CD4-positive, alpha-beta memory T cell (primary cell): ENCODE measurements around the gene ROPN1. TPM values are rescaled to one million over a fixed set of nuclear protein-coding genes. Genes with fewer than 3 reads are reported as not detected.
"Not testable (repeated sequence)": the region's sequence is repeated elsewhere in the genome, so short reads cannot be mapped to it uniquely, and the experiment has no call there.

Experiments used
- CTCF ChIA-PET: fragments of 350-600 bp; sonication (Branson Sonifier 250); formaldehyde crosslinking; loops from one replicate; lab custom pipeline; 2021; ENCODE audit warnings: inconsistent platforms; ENCODE audit not compliant: partially characterized antibody; lab: Charles Lee
- POLR2A ChIA-PET: fragments of 350-600 bp; sonication (Branson Sonifier 250); formaldehyde crosslinking; loops from one replicate; lab custom pipeline; 2021; ENCODE audit not compliant: partially characterized antibody; lab: Charles Lee
- DNase-seq, 5 donors: peaks; one replicate each; pipeline versions ENCODE4 v3.0.0 to v3.0.0-alpha.2; 2020 to 2022; ENCODE audit warnings: mixed read lengths in 1 of 5
- H3K27ac ChIP-seq: one replicate; pipeline ENCODE4 v1.7.0; 2013; ENCODE audit warnings: low read depth, low read length
- H3K27me3 ChIP-seq: 2 replicates; pipeline ENCODE4 v1.7.0; 2013; ENCODE audit warnings: mild to moderate bottlenecking, low read length, moderate library complexity; ENCODE audit not compliant: insufficient read depth
- H3K36me3 ChIP-seq: 2 replicates; pipeline ENCODE4 v1.7.0; 2013; ENCODE audit warnings: mild to moderate bottlenecking, low read length, moderate library complexity; ENCODE audit not compliant: insufficient read depth
- H3K4me1 ChIP-seq: 2 replicates; pipeline ENCODE4 v1.7.0; 2013; ENCODE audit warnings: mild to moderate bottlenecking, low read length, moderate library complexity; ENCODE audit not compliant: insufficient read depth
- H3K4me3 ChIP-seq, 2 donors: one replicate each; pipeline ENCODE4 v1.7.0; 2013; ENCODE audit warnings: low read length in 2 of 2, mild to moderate bottlenecking in 1 of 2
- H3K9me3 ChIP-seq, 2 donors: one replicate each; pipeline ENCODE4 v1.7.0; 2013; ENCODE audit warnings: low read length in 2 of 2, control low read depth in 1 of 2; ENCODE audit not compliant: control insufficient read depth in 1 of 2
- H3K27ac Mint-ChIP-seq, 7 donors: one replicate each; pipeline ENCODE4 v1.8.0; 2020 to 2021; ENCODE audit warnings: mixed read lengths in 7 of 7, mild to moderate bottlenecking in 6 of 7, inconsistent platforms in 3 of 7, moderate library complexity in 3 of 7
- H3K27me3 Mint-ChIP-seq, 2 donors: one replicate each; pipeline ENCODE4 v1.8.0; 2020 to 2021; ENCODE audit warnings: mixed read lengths in 2 of 2
- H3K36me3 Mint-ChIP-seq, 2 donors: one replicate each; pipeline ENCODE4 v1.8.0; 2020 to 2021; ENCODE audit warnings: mixed read lengths in 2 of 2, inconsistent platforms in 1 of 2, mild to moderate bottlenecking in 1 of 2
- H3K4me1 Mint-ChIP-seq, 4 donors: one replicate each; pipeline ENCODE4 v1.8.0; 2020 to 2021; ENCODE audit warnings: mixed read lengths in 4 of 4, mild to moderate bottlenecking in 1 of 4
- H3K4me3 Mint-ChIP-seq, 8 donors: one replicate each; pipeline ENCODE4 v1.8.0; 2020 to 2021; ENCODE audit warnings: mixed read lengths in 8 of 8, mild to moderate bottlenecking in 7 of 8, moderate library complexity in 6 of 8, inconsistent platforms in 3 of 8
- H3K9me3 Mint-ChIP-seq, 8 donors: one replicate each; pipeline ENCODE4 v1.8.0; 2020 to 2021; ENCODE audit warnings: mixed read lengths in 8 of 8, mild to moderate bottlenecking in 5 of 8, inconsistent platforms in 3 of 8, moderate library complexity in 1 of 8
- intact Hi-C: fragments of 100-400 bp; cut with micrococcal nuclease; formaldehyde crosslinking; loops from one replicate; pipeline ENCODE4 v1.15.1; 2023
- polyA plus RNA-seq, 2 donors: library from polyadenylated mRNA; unstranded; fragments of 300-500 nt; fragmentation: Illumina TruSeq; gene quantifications; one replicate each; pipeline ENCODE4 v1.2.3, GENCODE V29; 2021
- total RNA-seq, 2 experiments: library from RNA; stranded (reverse); gene quantifications; one replicate each; pipeline ENCODE4 v1.2.3, GENCODE V29; 2021

The ROPN1 gene
- total RNA-seq (not detected), polyA plus RNA-seq (not detected)

DNA sequence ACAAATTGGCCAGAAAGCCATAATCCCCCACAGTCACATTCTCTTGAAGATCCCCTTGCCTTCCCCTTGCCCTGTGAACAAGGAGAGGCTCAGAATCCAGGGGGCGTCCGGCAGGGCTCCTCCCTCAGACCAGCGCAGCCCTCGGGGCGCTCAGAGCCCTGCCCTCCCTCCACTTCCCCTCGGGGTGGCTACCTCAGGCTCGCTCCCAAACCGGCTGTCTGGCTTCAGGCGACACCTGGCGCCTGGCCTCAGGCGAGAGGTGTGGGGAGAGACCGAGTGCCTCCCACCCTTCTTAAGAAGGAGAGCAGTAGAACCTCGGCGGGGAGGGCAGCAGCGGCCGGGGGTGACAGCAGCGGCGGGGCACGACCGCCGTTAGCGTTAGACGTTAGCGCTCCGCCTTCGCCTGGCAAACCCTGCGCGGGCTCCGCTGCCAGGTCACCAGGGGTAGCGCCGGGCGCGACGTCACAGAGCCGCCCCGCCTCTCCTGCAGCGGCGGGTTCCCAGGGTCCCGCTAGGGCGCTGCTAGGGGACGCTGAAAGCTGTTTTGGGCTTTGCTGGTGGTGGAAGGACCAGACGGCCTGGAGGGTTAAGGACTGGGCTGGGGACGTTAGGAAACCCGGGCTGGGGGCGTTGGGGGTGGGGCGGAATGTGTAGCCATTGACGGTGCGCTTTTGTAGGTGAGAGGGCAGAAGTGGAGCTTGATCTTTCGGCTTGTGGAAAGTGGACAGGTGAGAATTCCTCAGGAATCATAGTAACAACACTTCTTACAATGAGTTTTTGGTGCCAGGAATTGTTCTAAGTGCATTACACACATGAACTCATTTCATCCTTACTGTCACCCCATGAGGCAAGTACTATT is at the start of gene ROPN1:
TSS of gene ROPN1 (minus strand) at position 395 of the 859 bp plus-strand sequence. CDS start 11,643 bp downstream, outside the sequence.
- CTCF ChIA-PET, POLR2A ChIA-PET, H3K27me3 ChIP-seq, DNase-seq, H3K4me1 Mint-ChIP-seq, H3K36me3 ChIP-seq, H3K4me3 ChIP-seq, H3K27ac Mint-ChIP-seq, H3K27ac ChIP-seq, H3K9me3 Mint-ChIP-seq, H3K36me3 Mint-ChIP-seq, H3K9me3 ChIP-seq, intact Hi-C loops, H3K4me1 ChIP-seq: not testable (repeated sequence)
- H3K27me3 Mint-ChIP-seq, result peaks cover 21 to 28% of the 10 kb centered on the region in 2 donors
- H3K4me3 Mint-ChIP-seq, result peak within 1 kb of the TSS; percentile 21 to 76 (median 66)

DNA sequence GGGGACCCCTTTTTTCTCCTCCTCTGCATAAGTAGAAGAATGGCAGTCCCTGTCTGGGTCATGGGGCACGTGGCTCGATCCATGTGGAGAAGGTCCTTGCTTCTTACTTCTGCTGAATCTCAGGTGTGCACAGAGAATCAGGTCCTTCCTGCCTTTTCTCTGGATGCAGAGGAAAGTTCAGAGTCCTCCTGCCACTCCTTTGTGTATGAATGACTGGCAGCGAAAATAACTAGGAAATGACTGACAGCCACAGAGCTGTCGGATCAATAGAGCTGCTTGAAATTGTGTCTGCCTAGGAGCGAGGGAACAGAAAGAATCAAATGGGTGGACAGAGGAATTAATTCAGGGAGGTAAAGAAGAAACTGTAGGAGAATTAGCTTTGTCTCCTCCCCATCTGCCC is 49.6 kb upstream of the ROPN1 start:
- no peaks in the 10 kb centered on the region for H3K4me1 Mint-ChIP-seq
- no peak overlapping the region for H3K27ac ChIP-seq
- ChIA-PET POLR2A (no interaction called here), CTCF (interaction anchor here (3.4 kb wide), 1 partner anchor 9 kb away, joined by 11 read pairs; the partner anchor contains the start of gene KALRN)
- H3K4me1 ChIP-seq, result no peaks in the 10 kb centered on the region
- H3K36me3 ChIP-seq, result no peaks in the 10 kb centered on the region
- DNase-seq, result no peak
- no peaks in the 10 kb centered on the region for H3K36me3 Mint-ChIP-seq
- no peak overlapping the region for H3K27ac Mint-ChIP-seq
- peaks cover 3 to 8% of the 10 kb centered on the region in 2 donors for H3K27me3 Mint-ChIP-seq
- H3K4me3 ChIP-seq, result no peak overlapping the region
- H3K9me3 ChIP-seq, result no peaks in the 10 kb centered on the region
- H3K9me3 Mint-ChIP-seq, result no peaks in the 10 kb centered on the region
- intact Hi-C loops, result no loop called here
- H3K4me3 Mint-ChIP-seq, result no peak overlapping the region
- H3K27me3 ChIP-seq, result no peaks in the 10 kb centered on the region

DNA sequence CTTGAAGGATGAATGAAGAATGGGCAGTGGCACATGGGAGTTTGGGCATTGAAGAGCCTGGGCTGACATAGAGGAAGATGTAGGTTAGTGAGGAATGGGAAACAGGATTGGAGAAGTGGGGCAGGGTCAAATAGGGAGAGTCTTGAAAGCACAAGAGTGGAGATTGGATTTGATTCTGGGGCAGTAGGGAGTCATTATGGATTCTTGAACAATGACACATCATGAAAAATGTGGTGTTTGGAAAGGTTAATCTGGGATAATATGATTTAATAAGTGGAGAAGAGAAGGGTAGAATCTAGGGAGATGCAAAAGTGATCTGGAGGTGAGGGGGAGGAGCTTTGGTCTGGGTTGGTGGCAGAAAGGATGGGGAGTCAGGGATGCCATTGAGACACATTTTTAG is 45.4 kb upstream of the ROPN1 start:
- peaks cover 26 to 28% of the 10 kb centered on the region in 2 donors for H3K27me3 Mint-ChIP-seq
- POLR2A ChIA-PET, result no interaction called here
- no peaks in the 10 kb centered on the region for H3K36me3 ChIP-seq
- peaks cover 6 to 16% (median 12%) of the 10 kb centered on the region in 4 donors for H3K4me1 Mint-ChIP-seq
- peaks cover 11% of the 10 kb centered on the region for H3K27me3 ChIP-seq
- H3K36me3 Mint-ChIP-seq, result no peaks in the 10 kb centered on the region
- CTCF ChIA-PET, result no interaction called here
- H3K4me3 ChIP-seq, result no peak overlapping the region
- H3K4me3 Mint-ChIP-seq, result no peak overlapping the region
- DNase-seq, result no peak
- H3K27ac ChIP-seq, result no peak overlapping the region
- H3K4me1 ChIP-seq, result peaks cover 5% of the 10 kb centered on the region
- intact Hi-C loops, result no loop called here
- no peaks in the 10 kb centered on the region for H3K9me3 ChIP-seq
- peaks cover 0 to 5% (median 0%) of the 10 kb centered on the region in 8 donors for H3K9me3 Mint-ChIP-seq
- no peak overlapping the region for H3K27ac Mint-ChIP-seq

DNA sequence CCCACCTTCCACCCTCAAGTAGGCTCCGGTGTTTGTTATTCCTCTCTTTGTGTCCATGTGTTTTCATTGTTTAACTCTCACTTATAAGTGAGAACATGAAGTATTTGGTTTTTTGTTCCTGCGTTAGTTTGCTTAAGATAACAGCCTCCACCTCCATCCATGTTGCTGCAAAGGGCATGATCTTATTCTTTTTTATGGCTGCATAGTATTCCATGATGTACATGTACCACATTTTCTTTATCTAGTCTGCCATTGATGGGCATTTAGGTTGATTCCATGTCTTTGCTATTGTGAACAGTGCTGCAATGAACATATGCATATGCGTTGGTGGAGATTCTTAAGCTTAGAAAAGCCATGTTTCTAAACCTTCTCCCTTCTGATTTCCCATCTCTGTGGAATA is 44.3 kb upstream of the ROPN1 start:
- H3K9me3 Mint-ChIP-seq, DNase-seq, H3K27ac Mint-ChIP-seq, H3K4me3 Mint-ChIP-seq, H3K9me3 ChIP-seq, POLR2A ChIA-PET, H3K4me1 ChIP-seq, intact Hi-C loops, H3K36me3 ChIP-seq, H3K36me3 Mint-ChIP-seq, CTCF ChIA-PET, H3K27ac ChIP-seq, H3K4me3 ChIP-seq: not testable (repeated sequence)
- peaks cover 20% of the 10 kb centered on the region for H3K27me3 ChIP-seq
- peaks cover 8 to 19% (median 14%) of the 10 kb centered on the region in 4 donors for H3K4me1 Mint-ChIP-seq
- peaks cover 35% of the 10 kb centered on the region in 2 donors for H3K27me3 Mint-ChIP-seq

DNA sequence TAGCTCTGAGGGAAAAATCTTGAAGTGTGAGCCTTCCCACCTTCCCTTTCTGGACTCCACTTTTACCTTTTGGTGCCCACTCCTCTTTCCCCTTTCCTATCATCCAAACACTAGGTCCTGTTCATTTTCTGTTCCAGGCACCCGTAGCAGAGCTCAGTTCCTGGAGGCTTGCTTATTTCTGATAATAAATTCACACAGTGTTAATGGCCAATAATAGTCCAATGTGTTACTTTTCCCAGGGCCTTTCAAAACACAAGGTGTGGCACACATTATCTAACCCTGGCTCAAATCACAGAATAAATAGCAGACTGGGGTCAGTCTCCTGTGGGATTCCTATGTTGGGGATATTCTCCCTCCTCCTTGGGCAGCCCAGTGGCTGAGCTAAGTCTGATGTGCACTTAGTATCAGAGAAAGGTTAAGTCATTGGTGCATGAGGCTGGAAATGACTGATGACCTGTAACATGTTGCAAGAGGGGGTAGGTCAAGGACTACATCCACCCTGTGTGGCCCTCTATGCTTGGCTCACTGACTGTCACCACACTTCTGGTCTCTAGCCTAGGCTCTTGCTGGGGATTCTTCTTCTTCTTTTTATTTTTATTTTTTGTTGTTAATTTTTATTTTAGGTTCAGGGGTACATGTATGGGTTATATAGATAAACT is 43.7 kb upstream of the ROPN1 start:
- H3K27me3 Mint-ChIP-seq, result peaks cover 38% of the 10 kb centered on the region in 2 donors
- H3K27me3 ChIP-seq, result peaks cover 22% of the 10 kb centered on the region
- no peaks in the 10 kb centered on the region for H3K36me3 ChIP-seq
- intact Hi-C loops, result no loop called here
- H3K27ac ChIP-seq, result no peak overlapping the region
- H3K9me3 Mint-ChIP-seq, result peaks cover 0 to 5% (median 0%) of the 10 kb centered on the region in 8 donors
- peak overlapping the region in 4 of 8 donors; percentile 13 to 85 (median 65) for H3K4me3 Mint-ChIP-seq
- POLR2A ChIA-PET, result no interaction called here
- no peak for DNase-seq
- CTCF ChIA-PET, result no interaction called here
- H3K4me1 ChIP-seq, result peaks cover 5% of the 10 kb centered on the region
- H3K9me3 ChIP-seq, result no peaks in the 10 kb centered on the region
- H3K4me1 Mint-ChIP-seq, result peaks cover 8 to 19% (median 15%) of the 10 kb centered on the region in 4 donors
- no peak overlapping the region for H3K27ac Mint-ChIP-seq
- H3K4me3 ChIP-seq, result no peak overlapping the region
- H3K36me3 Mint-ChIP-seq, result no peaks in the 10 kb centered on the region

DNA sequence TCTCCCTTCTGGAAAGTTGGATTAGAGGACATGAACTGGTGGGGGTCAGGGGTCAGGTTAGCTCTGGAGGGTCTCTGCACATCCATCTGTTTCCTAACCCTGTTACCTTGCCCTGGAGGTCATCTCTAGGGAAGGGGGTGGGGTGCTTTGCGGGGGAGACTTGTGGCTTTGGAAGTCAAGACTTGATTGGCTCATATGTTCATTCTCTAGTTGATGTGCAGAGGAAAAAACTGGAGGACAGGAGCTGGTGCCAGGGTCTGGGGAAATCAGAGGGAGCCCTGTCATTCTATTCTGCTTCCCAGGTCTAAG is 42.9 kb upstream of the ROPN1 start:
- Mint-ChIP-seq H3K27me3 (peaks cover 39 to 41% of the 10 kb centered on the region in 2 donors), H3K4me1 (peaks cover 8 to 19% (median 15%) of the 10 kb centered on the region in 4 donors), H3K27ac (peak overlapping the region in 1 of 7 donors; percentile 5), H3K36me3 (no peaks in the 10 kb centered on the region), H3K4me3 (peak overlapping the region in 7 of 8 donors; percentile 43 to 88 (median 71)), H3K9me3 (peaks cover 0 to 5% (median 0%) of the 10 kb centered on the region in 8 donors)
- Histone ChIP-seq H3K9me3 (no peaks in the 10 kb centered on the region), H3K36me3 (no peaks in the 10 kb centered on the region), H3K4me3 (no peak overlapping the region), H3K27ac (no peak overlapping the region), H3K4me1 (peaks cover 5% of the 10 kb centered on the region), H3K27me3 (peaks cover 22% of the 10 kb centered on the region)
- POLR2A ChIA-PET, result no interaction called here
- intact Hi-C loops, result no loop called here
- DNase-seq, result no peak
- CTCF ChIA-PET, result no interaction called here
